ENCODE results near the gene CLCN7. TPM values are rescaled to one million over a fixed set of nuclear protein-coding genes. Genes with fewer than 3 reads are reported as not detected.

Gene CLCN7
- total RNA-seq, 1 experiment from 2014 or later, result 67.0 TPM

- no peak for DNase-seq (ENCODE audit: low read depth)
These were observed 9.3 kb downstream of the CLCN7 start for GRCh38 chr16:1465567-1465915.

GRCh38 chr16:1464894-1465566 is 9.8 kb downstream of the CLCN7 start:
- DNase-seq (ENCODE audit: low read depth), result no peak

- no peak for DNase-seq (ENCODE audit: low read depth)
These were observed 10.5 kb downstream of the CLCN7 start for GRCh38 chr16:1464196-1464893.

GRCh38 chr16:1461146-1461545 is 13.7 kb downstream of the CLCN7 start:
- no peak for DNase-seq (ENCODE audit: low read depth)

GRCh38 chr16:1460602-1461138 is 14.2 kb downstream of the CLCN7 start:
- no peak for DNase-seq (ENCODE audit: low read depth)

- no peak for DNase-seq (ENCODE audit: low read depth)
These were observed 14.9 kb downstream of the CLCN7 start for GRCh38 chr16:1459967-1460366.

- no peak for DNase-seq (ENCODE audit: low read depth)
These were observed 15.9 kb downstream of the CLCN7 start for GRCh38 chr16:1458977-1459341.

- no peak for DNase-seq (ENCODE audit: low read depth)
These were observed 16.4 kb downstream of the CLCN7 start for GRCh38 chr16:1458336-1458976.

- DNase-seq (ENCODE audit: low read depth), result no peak
These were observed 17.2 kb downstream of the CLCN7 start for GRCh38 chr16:1457489-1458245.

- no peak for DNase-seq (ENCODE audit: low read depth)
These were observed 17.9 kb downstream of the CLCN7 start for GRCh38 chr16:1456951-1457350.

GRCh38 chr16:1455190-1456171 is 19.3 kb downstream of the CLCN7 start:
- DNase-seq (ENCODE audit: low read depth), result no peak

GRCh38 chr16:1454561-1454960 is 20.3 kb downstream of the CLCN7 start:
- DNase-seq (ENCODE audit: low read depth), result no peak

GRCh38 chr16:1453316-1453715 is 21.5 kb downstream of the CLCN7 start:
- no peak for DNase-seq (ENCODE audit: low read depth)

- DNase-seq (ENCODE audit: low read depth), result no peak
These were observed 22.3 kb downstream of the CLCN7 start for GRCh38 chr16:1452530-1452929.

GRCh38 chr16:1451702-1452392 is 23.0 kb downstream of the CLCN7 start:
- DNase-seq (ENCODE audit: low read depth), result no peak

GRCh38 chr16:1450841-1451240 is 24.0 kb downstream of the CLCN7 start:
- DNase-seq (ENCODE audit: low read depth), result no peak

- no peak for DNase-seq (ENCODE audit: low read depth)
These were observed 24.6 kb downstream of the CLCN7 start for GRCh38 chr16:1450218-1450617.

GRCh38 chr16:1449201-1449788 is 25.5 kb downstream of the CLCN7 start:
- no peak for DNase-seq (ENCODE audit: low read depth)

GRCh38 chr16:1448536-1449116 is 26.2 kb downstream of the CLCN7 start:
- no peak for DNase-seq (ENCODE audit: low read depth)

All from HT1080 (cell line).